GM21717 (cell line): ENCODE results near the gene SLC10A4.

Source experiments
- ATAC-seq: cut with Tn5 transposase; IDR thresholded peaks from one replicate; pipeline ENCODE4 v1.9.1; 2021; ENCODE audit warnings: mild to moderate bottlenecking, moderate library complexity; ENCODE audit not compliant: unreplicated experiment

The SLC10A4 gene

GRCh38 chr4:48484494-48485168 is 1.5 kb downstream of the SLC10A4 start:
- no peak for ATAC-seq

- no peak for ATAC-seq
Observed at GRCh38 chr4:48489683-48490011, 6.5 kb downstream of the SLC10A4 start.

GRCh38 chr4:48490012-48490679 is 7.0 kb downstream of the SLC10A4 start, which contains the start of gene ZAR1:
ZAR1 (plus strand) TSS chr4:48490252; CDS start chr4:48490292, 40 bp downstream.
- no peak for ATAC-seq

GRCh38 chr4:48490680-48491513 is 7.8 kb downstream of the SLC10A4 start:
- ATAC-seq, result no peak

- ATAC-seq, result no peak
Observed at GRCh38 chr4:48491514-48492176, 8.5 kb downstream of the SLC10A4 start.

GRCh38 chr4:48493452-48494100 is 10.4 kb downstream of the SLC10A4 start:
- ATAC-seq, result no peak

GRCh38 chr4:48495941-48496340 is 12.8 kb downstream of the SLC10A4 start:
- ATAC-seq, result no peak

- ATAC-seq, result no peak
Observed at GRCh38 chr4:48498895-48499294, 15.8 kb downstream of the SLC10A4 start.

GRCh38 chr4:48499551-48500066 is 16.5 kb downstream of the SLC10A4 start:
- peak; percentile 83 for ATAC-seq

- no peak for ATAC-seq
Observed at GRCh38 chr4:48503233-48504025, 20.3 kb downstream of the SLC10A4 start.

GRCh38 chr4:48504026-48504330 is 20.8 kb downstream of the SLC10A4 start:
- no peak for ATAC-seq

- no peak for ATAC-seq
Observed at GRCh38 chr4:48504352-48504751, 21.2 kb downstream of the SLC10A4 start.

- ATAC-seq, result no peak
Observed at GRCh38 chr4:48506716-48507115, 23.6 kb downstream of the SLC10A4 start.

GRCh38 chr4:48509543-48509942 is 26.4 kb downstream of the SLC10A4 start:
- ATAC-seq, result no peak

- ATAC-seq, result no peak
Observed at GRCh38 chr4:48518143-48518542, 35.0 kb downstream of the SLC10A4 start.

GRCh38 chr4:48526406-48526805 is 43.3 kb downstream of the SLC10A4 start:
- no peak for ATAC-seq

GRCh38 chr4:48538358-48538757 is 55.2 kb downstream of the SLC10A4 start:
- no peak for ATAC-seq
